Nucleus accumbens (tissue), 56 donors: ENCODE results near the gene SEBOX.

Experiments
- DNase-seq, 56 donors: peaks; one replicate each; lab custom pipeline; 2025; lab: John Stamatoyannopoulos, UW

Gene SEBOX

GRCh38 chr17:28364665-28365363, at the start of gene SEBOX:
Gene SEBOX, minus strand, starts transcription at chr17:28365199. Its CDS starts 48 bp downstream, at chr17:28365151.
- DNase-seq: no peak

- no peak for DNase-seq
These were observed 48.8 kb upstream of the SEBOX start for GRCh38 chr17:28413804-28414203.

- DNase-seq: no peak
These were observed 47.1 kb upstream of the SEBOX start for GRCh38 chr17:28412099-28412498.

- no peak for DNase-seq
These were observed 42.9 kb upstream of the SEBOX start for GRCh38 chr17:28407974-28408306.

- DNase-seq: no peak
These were observed 42.4 kb upstream of the SEBOX start for GRCh38 chr17:28407130-28407973.

GRCh38 chr17:28406473-28406814, 41.4 kb upstream of the SEBOX start:
- peak in 11 of 56 donors; percentile 17 to 54 (median 33) for DNase-seq

- peak in 44 of 56 donors; percentile 19 to 74 (median 47) for DNase-seq
These were observed 40.9 kb upstream of the SEBOX start, which contains the start of gene SLC46A1 for GRCh38 chr17:28405632-28406472. Gene SLC46A1, minus strand, starts transcription at chr17:28406212. Its CDS starts 98 bp downstream, at chr17:28406114.

- DNase-seq: peak in 11 of 56 donors; percentile 15 to 35 (median 24)
These were observed 40.0 kb upstream of the SEBOX start for GRCh38 chr17:28404812-28405570.

GRCh38 chr17:28404461-28404811, 39.4 kb upstream of the SEBOX start:
- DNase-seq: no peak

- no peak for DNase-seq
These were observed 39.0 kb upstream of the SEBOX start for GRCh38 chr17:28404007-28404406.

- DNase-seq: no peak
These were observed 37.8 kb upstream of the SEBOX start for GRCh38 chr17:28402844-28403243.

- no peak for DNase-seq
These were observed 37.2 kb upstream of the SEBOX start for GRCh38 chr17:28402224-28402630.

GRCh38 chr17:28399808-28400207, 34.8 kb upstream of the SEBOX start:
- no peak for DNase-seq

- no peak for DNase-seq
These were observed 33.4 kb upstream of the SEBOX start for GRCh38 chr17:28398280-28398981.

GRCh38 chr17:28397687-28398279, 32.8 kb upstream of the SEBOX start:
- no peak for DNase-seq

GRCh38 chr17:28397275-28397674, 32.3 kb upstream of the SEBOX start:
- no peak for DNase-seq

- DNase-seq: no peak
These were observed 31.7 kb upstream of the SEBOX start for GRCh38 chr17:28396635-28397239.

GRCh38 chr17:28395968-28396367, 31.0 kb upstream of the SEBOX start:
- no peak for DNase-seq

- no peak for DNase-seq
These were observed 30.4 kb upstream of the SEBOX start for GRCh38 chr17:28395426-28395825.
